ENCODE measurements around the gene UAP1.

DNA sequence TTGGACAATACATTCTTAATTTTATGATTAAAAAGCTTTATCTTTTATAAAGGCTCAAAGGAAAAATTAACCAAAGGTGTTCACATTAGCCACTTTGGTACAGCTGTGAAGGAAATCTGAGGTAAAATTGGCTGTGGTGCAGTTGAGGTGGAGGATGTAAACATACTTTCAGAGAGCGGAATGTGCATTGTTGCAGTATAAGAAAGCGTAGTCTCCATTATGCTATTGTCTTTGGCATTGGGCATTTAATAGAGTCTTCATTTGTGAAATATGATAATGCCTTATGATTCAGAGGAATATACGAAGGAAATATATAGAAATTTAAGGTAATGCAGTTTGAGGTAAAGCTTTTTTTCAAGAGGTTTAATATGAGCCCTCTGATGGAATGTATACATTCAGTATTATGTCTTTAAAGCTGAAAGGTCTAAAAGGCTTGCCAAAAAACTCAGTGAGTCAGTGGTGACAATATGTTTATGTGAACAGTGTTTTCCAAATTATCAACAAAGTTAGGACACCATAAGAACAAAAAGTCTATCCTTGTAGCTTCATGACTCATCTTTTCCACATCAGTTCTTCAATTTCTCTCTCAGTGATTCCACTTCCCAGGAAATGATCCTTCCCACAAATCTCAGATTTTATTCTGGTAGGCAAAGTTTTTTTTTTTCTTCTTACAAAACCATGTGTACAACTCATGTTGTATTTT is 43.9 kb downstream of the UAP1 start:
- TF ChIP-seq, protein P1, sequence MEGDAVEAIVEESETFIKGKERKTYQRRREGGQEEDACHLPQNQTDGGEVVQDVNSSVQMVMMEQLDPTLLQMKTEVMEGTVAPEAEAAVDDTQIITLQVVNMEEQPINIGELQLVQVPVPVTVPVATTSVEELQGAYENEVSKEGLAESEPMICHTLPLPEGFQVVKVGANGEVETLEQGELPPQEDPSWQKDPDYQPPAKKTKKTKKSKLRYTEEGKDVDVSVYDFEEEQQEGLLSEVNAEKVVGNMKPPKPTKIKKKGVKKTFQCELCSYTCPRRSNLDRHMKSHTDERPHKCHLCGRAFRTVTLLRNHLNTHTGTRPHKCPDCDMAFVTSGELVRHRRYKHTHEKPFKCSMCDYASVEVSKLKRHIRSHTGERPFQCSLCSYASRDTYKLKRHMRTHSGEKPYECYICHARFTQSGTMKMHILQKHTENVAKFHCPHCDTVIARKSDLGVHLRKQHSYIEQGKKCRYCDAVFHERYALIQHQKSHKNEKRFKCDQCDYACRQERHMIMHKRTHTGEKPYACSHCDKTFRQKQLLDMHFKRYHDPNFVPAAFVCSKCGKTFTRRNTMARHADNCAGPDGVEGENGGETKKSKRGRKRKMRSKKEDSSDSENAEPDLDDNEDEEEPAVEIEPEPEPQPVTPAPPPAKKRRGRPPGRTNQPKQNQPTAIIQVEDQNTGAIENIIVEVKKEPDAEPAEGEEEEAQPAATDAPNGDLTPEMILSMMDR (IDR thresholded peaks at IDR 0.05) = no peak
- TF ChIP-seq EP300 (IDR thresholded peaks at IDR 0.05) = peak; percentile 8

All from esophagus muscularis mucosa (tissue), 3 donors.